B cell (primary cell): Measurements from ENCODE around the gene PRAC2. TPM values are rescaled to one million over a fixed set of nuclear protein-coding genes. Genes with fewer than 3 reads are reported as not detected.

Source experiments
- ATAC-seq: fragments of 200-7000 bp; cut with Tn5 transposase; one replicate; pipeline ENCODE4 v1.10.0; 2021; ENCODE audit warnings: low read depth, mild to moderate bottlenecking, moderate number of reproducible peaks, moderate library complexity
- CTCF ChIA-PET: fragments of 350-600 bp; sonication (Branson Sonifier 250); formaldehyde crosslinking; loops from one replicate; lab custom pipeline; 2021; ENCODE audit warnings: antibody characterized with exemption, inconsistent platforms; lab: Charles Lee
- POLR2A ChIA-PET: fragments of 350-600 bp; sonication (Branson Sonifier 250); formaldehyde crosslinking; loops from one replicate; lab custom pipeline; 2021; ENCODE audit warnings: antibody characterized with exemption; lab: Charles Lee
- DNase-seq: peaks from one replicate; pipeline ENCODE4 v3.0.0; 2013
- H2AFZ ChIP-seq: 2 replicates; pipeline ENCODE4 v1.6.1; 2012; ENCODE audit warnings: mild to moderate bottlenecking, low read depth, low read length; ENCODE audit not compliant: insufficient read depth, poor library complexity, severe bottlenecking
- H3K27ac ChIP-seq, 2 donors: 1 replicate in 1 of 2; 2 replicates in 1 of 2; pipeline ENCODE4 v1.5.1; 2012 to 2013; ENCODE audit warnings: low read length in 2 of 2, mild to moderate bottlenecking in 2 of 2, moderate library complexity in 1 of 2
- H3K27me3 ChIP-seq, 4 experiments: fragments of 200-600 bp in 1 of 4; sonication (generic) in 1 of 4; replicated peaks in 1 of 4; 1 replicate in 2 of 4; 2 replicates in 2 of 4; pipeline versions ENCODE4 v1.6.1 to v1.7.0; 2013 to 2016; ENCODE audit warnings: low read length in 3 of 4, mild to moderate bottlenecking in 2 of 4, mixed read lengths in 1 of 4, moderate library complexity in 1 of 4; ENCODE audit not compliant: insufficient read depth in 4 of 4, control insufficient read depth in 3 of 4; ENCODE audit errors: control extremely low read depth in 1 of 4
- H3K36me3 ChIP-seq, 2 experiments: replicated peaks in 1 of 2; 1 replicate in 1 of 2; 2 replicates in 1 of 2; pipeline versions ENCODE4 v1.6.1 to v1.7.1; 2013; ENCODE audit warnings: low read length in 1 of 2; ENCODE audit not compliant: insufficient read depth in 2 of 2, control insufficient read depth in 1 of 2; ENCODE audit errors: control extremely low read depth in 1 of 2, extremely low read depth in 1 of 2
- H3K4me1 ChIP-seq, 2 donors: fragments of 200-600 bp in 1 of 2; sonication (generic) in 1 of 2; 1 replicate in 1 of 2; 2 replicates in 1 of 2; pipeline versions ENCODE4 v1.5.1 to v1.6.1; 2013 to 2017; ENCODE audit warnings: low read length in 2 of 2; ENCODE audit not compliant: control insufficient read depth in 2 of 2, insufficient read depth in 2 of 2
- H3K4me2 ChIP-seq: replicated peaks from 2 replicates; pipeline ENCODE3; 2012; ENCODE audit warnings: mild to moderate bottlenecking, low read depth, low read length; ENCODE audit not compliant: poor library complexity, severe bottlenecking
- H3K4me3 ChIP-seq, 5 experiments: fragments of 200-600 bp in 1 of 5; sonication (generic) in 1 of 5; 1 replicate in 3 of 5; 2 replicates in 2 of 5; pipeline versions ENCODE4 v1.5.1 to v1.7.0; 2011 to 2016; ENCODE audit warnings: low read length in 4 of 5, mild to moderate bottlenecking in 4 of 5, low read depth in 2 of 5, control low read depth in 1 of 5, moderate library complexity in 1 of 5; ENCODE audit not compliant: insufficient read depth in 1 of 5; ENCODE audit errors: control extremely low read depth in 1 of 5, extremely low read depth in 1 of 5
- H3K79me2 ChIP-seq: fragments of 200-600 bp; sonication (generic); one replicate; pipeline ENCODE4 v1.6.0; 2016; ENCODE audit warnings: low read length; ENCODE audit not compliant: control insufficient read depth, insufficient read depth
- H3K9ac ChIP-seq: fragments of 200-600 bp; sonication (generic); 2 replicates; pipeline ENCODE4 v1.6.1; 2017; ENCODE audit warnings: mild to moderate bottlenecking, low read length, moderate library complexity
- H3K9me3 ChIP-seq, 3 donors: one replicate each; pipeline versions ENCODE4 v1.6.1 to v1.7.1; 2013; ENCODE audit warnings: low read length in 2 of 3; ENCODE audit not compliant: control insufficient read depth in 2 of 3, insufficient read depth in 1 of 3; ENCODE audit errors: control extremely low read depth in 1 of 3
- H4K20me1 ChIP-seq: 2 replicates; pipeline ENCODE4 v1.6.0; 2012; ENCODE audit warnings: mild to moderate bottlenecking, low read length; ENCODE audit not compliant: insufficient read depth, control insufficient read depth, poor library complexity, severe bottlenecking
- H3K27ac Mint-ChIP-seq: one replicate; pipeline ENCODE4 v1.8.0; 2021; ENCODE audit warnings: mixed read lengths
- H3K27me3 Mint-ChIP-seq: one replicate; pipeline ENCODE4 v1.8.0; 2021; ENCODE audit warnings: mixed read lengths
- H3K4me1 Mint-ChIP-seq: one replicate; pipeline ENCODE4 v1.8.0; 2021; ENCODE audit warnings: mixed read lengths
- H3K4me3 Mint-ChIP-seq: one replicate; pipeline ENCODE4 v1.8.0; 2021; ENCODE audit warnings: mixed read lengths
- H3K9me3 Mint-ChIP-seq: one replicate; pipeline ENCODE4 v1.8.0; 2022; ENCODE audit warnings: mixed read lengths; ENCODE audit not compliant: insufficient read depth
- CTCF ChIP-seq: fragments of 200-600 bp; IDR thresholded peaks from one replicate; pipeline ENCODE4 v1.8.0; 2022; ENCODE audit warnings: antibody characterized with exemption, mild to moderate bottlenecking
- EZH2 ChIP-seq: IDR thresholded peaks from 2 replicates; pipeline ENCODE4 v1.6.1; 2012; ENCODE audit warnings: borderline replicate concordance, low read depth, mild to moderate bottlenecking, moderate library complexity, low read length; ENCODE audit not compliant: insufficient read depth, poor library complexity, severe bottlenecking
- WGBS: methylation state at CpG from one replicate; pipeline ENCODE4 v1.1.5; 2013; ENCODE audit warnings: missing lambda C conversion rate; ENCODE audit not compliant: insufficient coverage; 5-methylcytosine and 5-hydroxymethylcytosine counted together
- intact Hi-C: fragments of 100-400 bp; cut with micrococcal nuclease; formaldehyde crosslinking; loops from one replicate; pipeline ENCODE4 v1.10.0; 2022
- polyA plus RNA-seq: library from polyadenylated mRNA; depleted of rRNA; stranded (reverse); fragments of >200 nt; gene quantifications from 2 replicates; pipeline ENCODE4 v1.2.3, GENCODE V29; 2012
- total RNA-seq, 2 donors: library from RNA; stranded (reverse); fragments of 120-200 nt in 1 of 2; gene quantifications; 1 replicate in 1 of 2; 2 replicates in 1 of 2; pipeline versions ENCODE4 v1.2.3 to v1.2.4, GENCODE V29; 2013 to 2022

PRAC2 gene
- total and polyA plus RNA-seq, 2 donors (not counting 1 experiment from before 2014, with no cell fraction given): not detected

GRCh38 chr17:48767263-48767774, 44.3 kb downstream of the PRAC2 start:
- intact Hi-C loops: no loop called here
- Mint-ChIP-seq H3K4me1 (no peaks in the 10 kb centered on the region), H3K27me3 (peaks cover 50% of the 10 kb centered on the region), H3K27ac (no peak overlapping the region), H3K9me3 (no peaks in the 10 kb centered on the region), H3K4me3 (no peak overlapping the region)
- ATAC-seq: no peak
- no peaks in the 10 kb centered on the region for H3K36me3 ChIP-seq
- H3K4me2 ChIP-seq: no peak overlapping the region
- TF ChIP-seq EZH2 (no peak), CTCF (no peak)
- H3K27me3 ChIP-seq: peaks cover 0 to 19% (median 7%) of the 10 kb centered on the region in 4 experiments
- H4K20me1 ChIP-seq: no peaks in the 10 kb centered on the region
- H3K4me1 ChIP-seq: no peaks in the 10 kb centered on the region
- CTCF ChIA-PET: no interaction called here
- no peaks in the 10 kb centered on the region for H3K79me2 ChIP-seq
- 95% methylated on average over 2 of the region's 4 CpGs for WGBS
- POLR2A ChIA-PET: no interaction called here
- H2AFZ ChIP-seq: no peak overlapping the region
- H3K9me3 ChIP-seq: no peaks in the 10 kb centered on the region
- H3K27ac ChIP-seq: no peak overlapping the region
- no peak overlapping the region for H3K4me3 ChIP-seq
- no peak overlapping the region for H3K9ac ChIP-seq
- no peak for DNase-seq

GRCh38 chr17:48769009-48769675, 46.2 kb downstream of the PRAC2 start:
- WGBS: 94% methylated on average over 3 of the region's 5 CpGs
- Histone ChIP-seq H3K79me2 (no peaks in the 10 kb centered on the region), H2AFZ (no peak overlapping the region), H3K4me1 (no peaks in the 10 kb centered on the region), H3K9ac (no peak overlapping the region), H3K4me2 (no peak overlapping the region), H3K36me3 (no peaks in the 10 kb centered on the region), H3K27me3 (peaks cover 0 to 10% (median 7%) of the 10 kb centered on the region in 4 experiments), H4K20me1 (no peaks in the 10 kb centered on the region), H3K9me3 (no peaks in the 10 kb centered on the region), H3K27ac (no peak overlapping the region), H3K4me3 (no peak overlapping the region)
- ATAC-seq (no peak), DNase-seq (no peak)
- Mint-ChIP-seq H3K4me3 (no peak overlapping the region), H3K27ac (no peak overlapping the region), H3K9me3 (no peaks in the 10 kb centered on the region), H3K4me1 (no peaks in the 10 kb centered on the region), H3K27me3 (peaks cover 40% of the 10 kb centered on the region)
- ChIA-PET CTCF (interaction anchor here (0.7 kb wide), 1 partner anchor 45 kb away, joined by 3 read pairs; no protein-coding TSS in a partner anchor), POLR2A (no interaction called here)
- intact Hi-C loops: no loop called here
- TF ChIP-seq EZH2 (no peak), CTCF (no peak)
